CD14-positive monocyte (primary cell): Measurements from ENCODE around the gene ROR1. TPM values are rescaled to one million over a fixed set of nuclear protein-coding genes. Genes with fewer than 3 reads are reported as not detected.

Experiments used
- DNase-seq, 3 donors: peaks; one replicate each; pipeline ENCODE4 v3.0.0-alpha.2; 2011 to 2022
- H2AFZ ChIP-seq: 2 replicates; pipeline ENCODE4 v1.6.0; 2012; ENCODE audit warnings: mild to moderate bottlenecking, low read depth, low read length, inconsistent platforms; ENCODE audit not compliant: insufficient read depth, poor library complexity, severe bottlenecking
- H3K27ac ChIP-seq, 2 donors: 1 replicate in 1 of 2; 2 replicates in 1 of 2; pipeline ENCODE4 v1.5.1; 2012 to 2013; ENCODE audit warnings: low read length in 2 of 2, control low read depth in 1 of 2, inconsistent platforms in 1 of 2, low read depth in 1 of 2, mild to moderate bottlenecking in 1 of 2
- H3K27me3 ChIP-seq, 2 donors: one replicate each; pipeline versions ENCODE4 v1.6.0 to v1.6.1; 2011 to 2013; ENCODE audit warnings: low read length in 2 of 2; ENCODE audit not compliant: control insufficient read depth in 2 of 2, insufficient read depth in 2 of 2
- H3K36me3 ChIP-seq, 2 donors: replicated peaks in 1 of 2; 1 replicate in 1 of 2; 2 replicates in 1 of 2; pipeline versions ENCODE4 v1.5.1 to v1.6.1; 2012 to 2013; ENCODE audit warnings: low read length in 2 of 2, control low read depth in 1 of 2, inconsistent platforms in 1 of 2, mild to moderate bottlenecking in 1 of 2; ENCODE audit not compliant: insufficient read depth in 2 of 2, control insufficient read depth in 1 of 2
- H3K4me1 ChIP-seq, 2 donors: 1 replicate in 1 of 2; 2 replicates in 1 of 2; pipeline versions ENCODE4 v1.5.1 to v1.6.1; 2012 to 2013; ENCODE audit warnings: low read length in 2 of 2, control low read depth in 1 of 2, inconsistent platforms in 1 of 2, mild to moderate bottlenecking in 1 of 2, moderate library complexity in 1 of 2; ENCODE audit not compliant: insufficient read depth in 2 of 2, control insufficient read depth in 1 of 2
- H3K4me2 ChIP-seq: replicated peaks from 2 replicates; pipeline ENCODE3; 2012; ENCODE audit warnings: low read length, moderate library complexity, mild to moderate bottlenecking; ENCODE audit not compliant: poor library complexity, severe bottlenecking; ENCODE audit errors: extremely low read depth
- H3K4me3 ChIP-seq, 3 experiments: fragments of 200-600 bp in 1 of 3; sonication (generic) in 1 of 3; replicated peaks in 1 of 3; 1 replicate in 2 of 3; 2 replicates in 1 of 3; pipeline ENCODE4 v1.5.1; 2011 to 2013; ENCODE audit warnings: low read length in 3 of 3, mild to moderate bottlenecking in 3 of 3, control low read depth in 2 of 3, low read depth in 2 of 3, inconsistent platforms in 1 of 3, moderate library complexity in 1 of 3
- H3K79me2 ChIP-seq: 2 replicates; pipeline ENCODE4 v1.6.0; 2012; ENCODE audit warnings: mild to moderate bottlenecking, control low read depth, inconsistent platforms, low read length, moderate library complexity; ENCODE audit not compliant: insufficient read depth
- H3K9ac ChIP-seq: 2 replicates; pipeline ENCODE4 v1.6.0; 2017; ENCODE audit warnings: low read length, mild to moderate bottlenecking; ENCODE audit not compliant: insufficient read depth, poor library complexity, severe bottlenecking
- H3K9me3 ChIP-seq, 2 donors: replicated peaks in 1 of 2; 1 replicate in 1 of 2; 2 replicates in 1 of 2; pipeline versions ENCODE4 v1.5.1 to v1.6.1; 2012 to 2013; ENCODE audit warnings: low read length in 2 of 2, control low read depth in 1 of 2; ENCODE audit not compliant: control insufficient read depth in 1 of 2, insufficient read depth in 1 of 2
- H4K20me1 ChIP-seq: 2 replicates; pipeline ENCODE4 v1.6.0; 2012; ENCODE audit warnings: mild to moderate bottlenecking, low read length, control low read depth, moderate library complexity; ENCODE audit not compliant: insufficient read depth
- H3K27ac Mint-ChIP-seq, 7 donors: one replicate each; pipeline ENCODE4 v1.8.0; 2020; ENCODE audit warnings: mild to moderate bottlenecking in 7 of 7, mixed read lengths in 7 of 7, moderate library complexity in 6 of 7, inconsistent platforms in 2 of 7
- H3K27me3 Mint-ChIP-seq, 3 donors: one replicate each; pipeline ENCODE4 v1.8.0; 2021 to 2022; ENCODE audit warnings: low read depth in 3 of 3, mild to moderate bottlenecking in 3 of 3, mixed read lengths in 3 of 3, moderate library complexity in 3 of 3, inconsistent platforms in 1 of 3
- H3K36me3 Mint-ChIP-seq, 2 donors: one replicate each; pipeline ENCODE4 v1.8.0; 2020; ENCODE audit warnings: mixed read lengths in 2 of 2, inconsistent platforms in 1 of 2, mild to moderate bottlenecking in 1 of 2
- H3K4me1 Mint-ChIP-seq: one replicate; pipeline ENCODE4 v1.8.0; 2020; ENCODE audit warnings: mild to moderate bottlenecking, mixed read lengths
- H3K4me3 Mint-ChIP-seq, 2 donors: one replicate each; pipeline ENCODE4 v1.8.0; 2020; ENCODE audit warnings: mild to moderate bottlenecking in 2 of 2, mixed read lengths in 2 of 2, moderate library complexity in 1 of 2
- H3K9me3 Mint-ChIP-seq, 7 donors: one replicate each; pipeline ENCODE4 v1.8.0; 2020 to 2022; ENCODE audit warnings: mixed read lengths in 7 of 7, mild to moderate bottlenecking in 6 of 7, moderate library complexity in 6 of 7, inconsistent platforms in 2 of 7
- CTCF ChIP-seq: fragments of 200-600 bp; IDR thresholded peaks from one replicate; pipeline ENCODE4 v1.8.0; 2022; ENCODE audit warnings: antibody characterized with exemption, mild to moderate bottlenecking
- WGBS: methylation state at CpG from one replicate; pipeline ENCODE4 v1.1.5; 2013; ENCODE audit warnings: missing lambda C conversion rate; ENCODE audit not compliant: insufficient coverage; 5-methylcytosine and 5-hydroxymethylcytosine counted together
- intact Hi-C, 2 donors: fragments of 100-400 bp; cut with micrococcal nuclease; formaldehyde crosslinking; loops; one replicate each; pipeline versions ENCODE4 v1.15.0 to v1.15.1; 2023
- polyA plus RNA-seq, 3 donors: library from polyadenylated mRNA; depleted of rRNA in 1 of 3; unstranded in 2 of 3; stranded (reverse) in 1 of 3; fragments of 300-500 nt in 2 of 3; fragments of >200 nt in 1 of 3; fragmentation: Illumina TruSeq in 2 of 3; gene quantifications; 1 replicate in 2 of 3; 2 replicates in 1 of 3; pipeline ENCODE4 v1.2.3, GENCODE V29; 2012 to 2021

Gene ROR1
- polyA plus RNA-seq, 3 donors: not detected

DNA sequence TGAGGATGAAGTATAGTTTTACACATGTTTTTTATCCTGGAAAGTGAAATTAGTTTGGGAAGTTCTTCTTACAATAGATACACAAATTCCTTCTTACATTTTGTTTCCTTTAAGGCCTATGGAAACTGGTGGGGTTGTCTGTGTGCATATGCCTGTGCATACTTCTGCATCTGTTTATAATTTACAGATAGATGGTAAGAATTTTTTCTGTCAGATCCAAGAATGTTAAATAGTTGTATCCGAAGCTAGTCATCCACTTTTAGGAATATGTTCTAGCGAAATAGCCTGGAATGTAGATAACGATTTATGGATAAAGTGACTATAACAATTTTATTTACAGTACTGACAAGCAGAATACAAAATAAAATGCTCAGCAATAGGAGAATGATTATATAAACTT lies 194.1 kb downstream of the ROR1 start:
- Mint-ChIP-seq H3K9me3 (peaks cover 0 to 5% (median 0%) of the 10 kb centered on the region in 7 donors), H3K4me3 (no peak overlapping the region), H3K27me3 (peaks cover 0 to 9% (median 3%) of the 10 kb centered on the region in 3 donors), H3K4me1 (no peaks in the 10 kb centered on the region), H3K27ac (no peak overlapping the region), H3K36me3 (no peaks in the 10 kb centered on the region)
- Histone ChIP-seq H3K4me1 (no peaks in the 10 kb centered on the region), H3K4me2 (no peak overlapping the region), H3K36me3 (no peaks in the 10 kb centered on the region), H4K20me1 (no peaks in the 10 kb centered on the region), H2AFZ (no peak overlapping the region), H3K27me3 (no peaks in the 10 kb centered on the region), H3K9me3 (no peaks in the 10 kb centered on the region), H3K9ac (no peak overlapping the region), H3K4me3 (no peak overlapping the region), H3K27ac (no peak overlapping the region), H3K79me2 (no peaks in the 10 kb centered on the region)
- TF ChIP-seq CTCF: no peak
- DNase-seq: no peak
- no CpG with 5 or more reads among the region's 3 CpGs for WGBS
- intact Hi-C loops: no loop called here

DNA sequence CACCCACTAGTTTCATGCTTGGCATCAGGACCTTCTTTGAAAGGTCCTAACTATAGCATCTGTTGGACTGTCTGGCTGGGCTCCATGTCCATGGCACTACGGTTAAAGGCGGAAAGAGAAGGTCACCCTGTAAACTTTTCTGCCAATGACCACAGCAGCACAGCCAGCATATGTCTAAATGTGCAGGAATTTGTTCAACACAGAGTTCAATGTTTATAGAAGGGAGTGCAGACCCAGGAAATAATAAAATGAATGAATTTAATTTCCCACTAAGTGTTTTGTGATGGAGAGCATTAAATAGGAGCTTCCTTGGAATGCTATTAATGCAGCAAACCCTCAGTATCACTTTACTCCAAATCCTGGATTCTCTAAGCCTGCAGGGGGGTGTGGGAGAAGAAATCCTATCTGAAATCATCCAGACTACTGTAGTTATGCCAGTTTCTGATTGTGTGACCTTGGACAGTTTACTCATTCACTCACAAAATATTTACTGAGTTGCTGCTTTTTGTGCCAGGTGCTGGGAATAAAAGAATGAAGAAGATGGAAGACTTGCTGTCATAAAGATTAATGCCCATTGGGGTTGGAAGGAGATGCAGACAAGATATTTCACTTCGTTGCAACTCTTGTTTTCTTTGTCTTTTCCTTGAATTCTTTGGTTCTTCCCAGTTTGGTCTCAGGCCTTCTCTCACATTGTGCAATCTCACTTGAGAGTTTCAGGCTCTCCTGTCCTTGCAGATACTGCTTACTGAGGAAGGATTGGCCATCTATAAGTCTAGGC lies 195.0 kb downstream of the ROR1 start:
- DNase-seq: no peak
- H3K27me3 Mint-ChIP-seq: peaks cover 0 to 9% (median 5%) of the 10 kb centered on the region in 3 donors
- H3K27ac Mint-ChIP-seq: peak overlapping the region in 1 of 7 donors; percentile 5
- H3K4me1 Mint-ChIP-seq: no peaks in the 10 kb centered on the region
- TF ChIP-seq CTCF: no peak
- WGBS: 100% methylated on average over 1 of the region's 3 CpGs
- H3K9me3 Mint-ChIP-seq: peaks cover 0 to 5% (median 2%) of the 10 kb centered on the region in 7 donors
- Histone ChIP-seq H3K36me3 (no peaks in the 10 kb centered on the region), H3K27ac (no peak overlapping the region), H3K27me3 (no peaks in the 10 kb centered on the region), H3K79me2 (no peaks in the 10 kb centered on the region), H3K4me1 (no peaks in the 10 kb centered on the region), H4K20me1 (no peaks in the 10 kb centered on the region), H3K9ac (no peak overlapping the region), H3K4me3 (no peak overlapping the region), H2AFZ (no peak overlapping the region), H3K9me3 (no peaks in the 10 kb centered on the region), H3K4me2 (no peak overlapping the region)
- intact Hi-C loops: no loop called here
- no peaks in the 10 kb centered on the region for H3K36me3 Mint-ChIP-seq
- no peak overlapping the region for H3K4me3 Mint-ChIP-seq
